ENCODE measurements around the gene FSTL4. TPM values are rescaled to one million over a fixed set of nuclear protein-coding genes. Genes with fewer than 3 reads are reported as not detected.
A peak's percentile ranks its signal among the peaks of the same experiment; 100 is the strongest.

FSTL4 gene
- total RNA-seq, 1 donor from 2014 or later: 11.3 TPM

GRCh38 chr5:133603711-133604110 lies 8.6 kb downstream of the FSTL4 start:
- peaks cover 7% of the 10 kb centered on the region for H3K36me3 Mint-ChIP-seq
- H3K9me3 Mint-ChIP-seq: no peaks in the 10 kb centered on the region
- no peak overlapping the region for H3K4me3 Mint-ChIP-seq
- no peaks in the 10 kb centered on the region for H3K4me1 Mint-ChIP-seq (ENCODE audit: unreplicated experiment)
- TF ChIP-seq CTCF (conservative IDR thresholded peaks at IDR 0.05): no peak
- no peak overlapping the region for H3K27ac Mint-ChIP-seq
- H3K27me3 Mint-ChIP-seq: peaks cover 35% of the 10 kb centered on the region
- no peak for DNase-seq (ENCODE audit: extremely low spot score, unreplicated experiment)

GRCh38 chr5:133602835-133603380 lies 9.4 kb downstream of the FSTL4 start:
- no peak for DNase-seq (ENCODE audit: extremely low spot score, unreplicated experiment)
- no peaks in the 10 kb centered on the region for H3K4me1 Mint-ChIP-seq (ENCODE audit: unreplicated experiment)
- no peaks in the 10 kb centered on the region for H3K9me3 Mint-ChIP-seq
- TF ChIP-seq CTCF (conservative IDR thresholded peaks at IDR 0.05): no peak
- H3K4me3 Mint-ChIP-seq: no peak overlapping the region
- no peak overlapping the region for H3K27ac Mint-ChIP-seq
- peaks cover 27% of the 10 kb centered on the region for H3K27me3 Mint-ChIP-seq
- H3K36me3 Mint-ChIP-seq: peaks cover 7% of the 10 kb centered on the region

- TF ChIP-seq CTCF (conservative IDR thresholded peaks at IDR 0.05): no peak
- H3K4me1 Mint-ChIP-seq (ENCODE audit: unreplicated experiment): no peaks in the 10 kb centered on the region
- H3K9me3 Mint-ChIP-seq: no peaks in the 10 kb centered on the region
- H3K36me3 Mint-ChIP-seq: peaks cover 7% of the 10 kb centered on the region
- no peak overlapping the region for H3K4me3 Mint-ChIP-seq
- DNase-seq (ENCODE audit: extremely low spot score, unreplicated experiment): peak; percentile 48
- H3K27me3 Mint-ChIP-seq: peaks cover 23% of the 10 kb centered on the region
- H3K27ac Mint-ChIP-seq: no peak overlapping the region
Observed at GRCh38 chr5:133599600-133599999, 12.7 kb downstream of the FSTL4 start.

- peaks cover 19% of the 10 kb centered on the region for H3K27me3 Mint-ChIP-seq
- H3K4me1 Mint-ChIP-seq (ENCODE audit: unreplicated experiment): no peaks in the 10 kb centered on the region
- H3K9me3 Mint-ChIP-seq: no peaks in the 10 kb centered on the region
- no peak overlapping the region for H3K4me3 Mint-ChIP-seq
- H3K27ac Mint-ChIP-seq: no peak overlapping the region
- no peak for TF ChIP-seq CTCF (conservative IDR thresholded peaks at IDR 0.05)
- peak; percentile 37 for DNase-seq (ENCODE audit: extremely low spot score, unreplicated experiment)
- H3K36me3 Mint-ChIP-seq: peaks cover 7% of the 10 kb centered on the region
Observed at GRCh38 chr5:133599044-133599443, 13.3 kb downstream of the FSTL4 start.

- H3K27ac Mint-ChIP-seq: no peak overlapping the region
- no peak overlapping the region for H3K4me3 Mint-ChIP-seq
- no peak for DNase-seq (ENCODE audit: extremely low spot score, unreplicated experiment)
- no peaks in the 10 kb centered on the region for H3K4me1 Mint-ChIP-seq (ENCODE audit: unreplicated experiment)
- peaks cover 4% of the 10 kb centered on the region for H3K36me3 Mint-ChIP-seq
- H3K27me3 Mint-ChIP-seq: peaks cover 5% of the 10 kb centered on the region
- no peaks in the 10 kb centered on the region for H3K9me3 Mint-ChIP-seq
- no peak for TF ChIP-seq CTCF (conservative IDR thresholded peaks at IDR 0.05)
Observed at GRCh38 chr5:133596049-133596448, 16.3 kb downstream of the FSTL4 start.

- TF ChIP-seq CTCF (conservative IDR thresholded peaks at IDR 0.05): no peak
- Mint-ChIP-seq H3K36me3 (peaks cover 3% of the 10 kb centered on the region), H3K9me3 (no peaks in the 10 kb centered on the region), H3K4me3 (no peak overlapping the region), H3K27ac (no peak overlapping the region), H3K4me1 (ENCODE audit: unreplicated experiment) (no peaks in the 10 kb centered on the region), H3K27me3 (peaks cover 3% of the 10 kb centered on the region)
- peak; percentile 36 for DNase-seq (ENCODE audit: extremely low spot score, unreplicated experiment)
Observed at GRCh38 chr5:133595465-133595864, 16.9 kb downstream of the FSTL4 start.

Measured in type B pancreatic cell (in vitro differentiated cells).